GM12878 (cell line): ENCODE data around the gene COQ3. TPM values are rescaled to one million over a fixed set of nuclear protein-coding genes. Genes with fewer than 3 reads are reported as not detected.

Experiments
- ATAC-seq: fragments of 200-7000 bp; cut with Tn5 transposase; 3 replicates; pipeline ENCODE4 v1.9.1; 2020; ENCODE audit warnings: mild to moderate bottlenecking, moderate library complexity
- Bru-seq: library from RNA; stranded (reverse); fragments of 400-500 nt; gene quantifications from one replicate; lab custom pipeline; 2021; lab: Mats Ljungman, UMichigan
- BruChase-seq, 2 experiments: library from RNA; stranded (reverse); fragments of 400-500 nt; gene quantifications; one replicate each; lab custom pipeline; 2021; lab: Mats Ljungman, UMichigan
- BruUV-seq: library from RNA; stranded (reverse); fragments of 400-500 nt; replicated peaks from 2 replicates; lab custom pipeline; 2021; lab: Mats Ljungman, UMichigan
- CTCF ChIA-PET: fragments of 300-600 bp; sonication (Branson Sonifier 250); formaldehyde crosslinking; extraction: SDS; loops from one replicate; lab custom pipeline; 2021; ENCODE audit warnings: inconsistent platforms; lab: Yijun Ruan, JAX
- POLR2A ChIA-PET: fragments of 350-600 bp; formaldehyde crosslinking; extraction: SDS; loops from one replicate; lab custom pipeline; 2021; ENCODE audit warnings: inconsistent platforms; lab: Charles Lee
- RAD21 ChIA-PET: fragments of 300-600 bp; sonication (Branson Sonifier 250); formaldehyde crosslinking; loops from one replicate; lab custom pipeline; 2023; ENCODE audit warnings: antibody characterized with exemption; ENCODE audit not compliant: unreplicated experiment; lab: Charles Lee
- SMC1A ChIA-PET: fragments of 300-600 bp; sonication (Branson Sonifier 250); formaldehyde crosslinking; loops from one replicate; lab custom pipeline; 2023; ENCODE audit not compliant: unreplicated experiment, uncharacterized antibody; lab: Charles Lee
- DNase-seq: peaks from one replicate; pipeline ENCODE4 v3.0.0-alpha.2; 2011; ENCODE audit warnings: low read depth, low spot score
- FAIRE-seq: peaks from 3 replicates; lab custom pipeline; 2011; peaks lifted over from hg19 to GRCh38; lab: Jason Lieb, UNC
- H2AFZ ChIP-seq: 2 replicates; pipeline ENCODE4 v1.6.0; 2011; ENCODE audit warnings: low read depth, low read length, control low read depth; ENCODE audit not compliant: control insufficient read depth
- H3K27ac ChIP-seq: 2 replicates; pipeline ENCODE4 v1.5.1; 2011; ENCODE audit warnings: control low read depth; ENCODE audit not compliant: control insufficient read depth, insufficient read depth
- H3K27me3 ChIP-seq, 2 experiments: replicated peaks in 1 of 2; 2 replicates each; pipeline versions ENCODE4 v1.6.0 to v1.6.1; 2011; ENCODE audit warnings: low read length in 1 of 2; ENCODE audit not compliant: control insufficient read depth in 2 of 2, insufficient read depth in 2 of 2
- H3K36me3 ChIP-seq, 2 experiments: 2 replicates each; pipeline ENCODE4 v1.5.1; 2011; ENCODE audit warnings: low read length in 1 of 2; ENCODE audit not compliant: control insufficient read depth in 2 of 2, insufficient read depth in 2 of 2
- H3K4me1 ChIP-seq: 2 replicates; pipeline ENCODE4 v1.6.1; 2011; ENCODE audit warnings: mild to moderate bottlenecking, low read length, moderate library complexity, mixed read lengths; ENCODE audit not compliant: control insufficient read depth, insufficient read depth
- H3K4me2 ChIP-seq: 2 replicates; pipeline ENCODE4 v1.6.0; 2011; ENCODE audit warnings: control low read depth; ENCODE audit not compliant: control insufficient read depth, insufficient read depth
- H3K4me3 ChIP-seq: fragments of 200-600 bp; sonication (generic); 2 replicates; pipeline ENCODE4 v1.5.1; 2016
- H3K79me2 ChIP-seq: 2 replicates; pipeline ENCODE4 v1.6.0; 2011; ENCODE audit warnings: low read length; ENCODE audit not compliant: control insufficient read depth, insufficient read depth
- H3K9ac ChIP-seq: 2 replicates; pipeline ENCODE4 v1.8.0; 2011; ENCODE audit warnings: low read length, control low read depth, mixed read lengths; ENCODE audit not compliant: control insufficient read depth, insufficient read depth
- H3K9me3 ChIP-seq: replicated peaks from 3 replicates; pipeline ENCODE4 v1.5.1; 2011; ENCODE audit warnings: mild to moderate bottlenecking, low read length; ENCODE audit not compliant: control insufficient read depth, insufficient read depth
- H4K20me1 ChIP-seq: 2 replicates; pipeline ENCODE4 v1.6.0; 2011; ENCODE audit not compliant: control insufficient read depth, insufficient read depth
- CBX5 ChIP-seq: sonication (generic); IDR thresholded peaks from 2 replicates; pipeline ENCODE4 v1.6.1; 2016; ENCODE audit warnings: low read depth, moderate library complexity, mild to moderate bottlenecking, inconsistent platforms
- CHD2 ChIP-seq: IDR thresholded peaks from 2 replicates; pipeline ENCODE4 v1.6.1; 2011; ENCODE audit warnings: low read depth, low read length, improper control_type of control experiment, borderline replicate concordance
- IRF3 ChIP-seq: fragments of 450-650 bp; IDR thresholded peaks from 2 replicates; pipeline ENCODE4 v1.6.1; 2014; ENCODE audit warnings: mild to moderate bottlenecking
- MXI1 ChIP-seq: fragments of 150-350 bp; IDR thresholded peaks from 2 replicates; pipeline ENCODE4 v1.6.1; 2011; ENCODE audit warnings: low read depth, mild to moderate bottlenecking, inconsistent platforms, low read length, improper control_type of control experiment
- MYB ChIP-seq: fragments of 150-350 bp; IDR thresholded peaks from 2 replicates; pipeline ENCODE4 v1.6.1; 2014; ENCODE audit warnings: mild to moderate bottlenecking, low read depth, low read length, borderline replicate concordance
- NBN ChIP-seq: fragments of 450-650 bp; IDR thresholded peaks from 2 replicates; pipeline ENCODE4 v1.6.1; 2016
- PAX8 ChIP-seq: fragments of 450-650 bp; IDR thresholded peaks from 2 replicates; pipeline ENCODE4 v1.6.1; 2017; ENCODE audit warnings: mild to moderate bottlenecking, moderate library complexity
- RAD21 ChIP-seq: IDR thresholded peaks from 2 replicates; pipeline ENCODE4 v1.6.1; 2011; ENCODE audit warnings: mild to moderate bottlenecking, low read depth, low read length, moderate library complexity; ENCODE audit not compliant: insufficient read depth
- YY1 ChIP-seq: IDR thresholded peaks from 2 replicates; pipeline ENCODE4 v1.6.1; 2011; ENCODE audit warnings: low read depth, mild to moderate bottlenecking, low read length
- WGBS: methylation state at CpG from one replicate; pipeline ENCODE4 v1.1.6; 2016; ENCODE audit warnings: low lambda C conversion rate; ENCODE audit not compliant: insufficient replicate concordance, insufficient coverage; ENCODE audit errors: missing lambda C conversion rate; 5-methylcytosine and 5-hydroxymethylcytosine counted together
- in situ Hi-C: fragments of 300-500 bp; cut with MboI; formaldehyde crosslinking; loops from 9 replicates; pipeline ENCODE4 v1.14.3; 2018; ENCODE audit warnings: mixed read lengths
- intact Hi-C: fragments of 100-400 bp; cut with micrococcal nuclease; formaldehyde crosslinking; loops from one replicate; pipeline ENCODE4 v1.14.2; 2022; ENCODE audit not compliant: unreplicated experiment
- long read RNA-seq, 2 experiments: library from polyadenylated mRNA; unstranded; transcript quantifications; one replicate each; pipeline ENCODE4 v2.0.0, GENCODE V29; 2019 to 2020
- polyA minus RNA-seq, 3 experiments: library from RNA; depleted of rRNA, polyadenylated mRNA; stranded (reverse); fragments of >200 nt; gene quantifications; 2 replicates each; pipeline ENCODE4 v1.2.3, GENCODE V29; 2011
- polyA plus RNA-seq, 11 experiments: library from polyadenylated mRNA; depleted of rRNA in 4 of 11; unstranded in 6 of 11; stranded (reverse) in 5 of 11; fragments of >200 nt; fragmentation: Nextera tagmentation in 4 of 11; fragmentation: Illumina TruSeq in 1 of 11; extraction: Ambion mirVana in 4 of 11; extraction: Trizol in 1 of 11; gene quantifications; 1 replicate in 1 of 11; 2 replicates in 10 of 11; pipeline versions ENCODE4 v1.2.1 to v1.2.3, GENCODE V29; 2011 to 2016; ENCODE audit warnings: inconsistent platforms in 2 of 11, missing spikeins in 2 of 11, low read depth in 1 of 11
- total RNA-seq, 4 experiments: library from RNA; depleted of rRNA in 3 of 4; stranded (reverse); fragments of >200 nt in 3 of 4; fragmentation: Illumina TruSeq in 1 of 4; extraction: Trizol in 1 of 4; gene quantifications; 2 replicates each; pipeline versions ENCODE4 v1.2.1 to v1.2.3, GENCODE V29; 2013 to 2021
- TF ChIP-seq, protein P1 (sequence below): IDR thresholded peaks from 2 replicates; pipeline ENCODE4 v1.6.1; 2012; ENCODE audit warnings: low read depth, low read length, improper control_type of control experiment

The COQ3 gene, protein sequence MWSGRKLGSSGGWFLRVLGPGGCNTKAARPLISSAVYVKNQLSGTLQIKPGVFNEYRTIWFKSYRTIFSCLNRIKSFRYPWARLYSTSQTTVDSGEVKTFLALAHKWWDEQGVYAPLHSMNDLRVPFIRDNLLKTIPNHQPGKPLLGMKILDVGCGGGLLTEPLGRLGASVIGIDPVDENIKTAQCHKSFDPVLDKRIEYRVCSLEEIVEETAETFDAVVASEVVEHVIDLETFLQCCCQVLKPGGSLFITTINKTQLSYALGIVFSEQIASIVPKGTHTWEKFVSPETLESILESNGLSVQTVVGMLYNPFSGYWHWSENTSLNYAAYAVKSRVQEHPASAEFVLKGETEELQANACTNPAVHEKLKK
- 0.88 and 2.7 TPM in 2 replicates for total RNA-seq (2013; cell fraction: nucleolus; rRNA removed)
- total RNA-seq (2014; rRNA removed) (9.3 and 10.7 TPM in 2 replicates), total RNA-seq (2014; rRNA removed; fragmentation: Illumina TruSeq; extraction: Trizol) (13.6 and 14.1 TPM in 2 replicates), total RNA-seq (2021) (11.4 and 11.9 TPM in 2 replicates), polyA plus RNA-seq (2011; rRNA removed) (16.4 and 22.8 TPM in 2 replicates), polyA plus RNA-seq (2014; fragmentation: Illumina TruSeq; extraction: Trizol) (15.5 and 19.3 TPM in 2 replicates), polyA plus RNA-seq (2014; fragmentation: Nextera tagmentation; extraction: Ambion mirVana) (10 to 100 TPM; 43.3 to 50.6 TPM), polyA plus RNA-seq (2014; rRNA removed) (13.3 and 13.5 TPM in 2 replicates), polyA plus RNA-seq (2016; fragmentation: Nextera tagmentation; extraction: Ambion mirVana) (10 to 100 TPM; 26.8 to 27.9 TPM), polyA minus RNA-seq (2011; rRNA and poly(A)+ RNA removed) (4.2 and 7.0 TPM in 2 replicates), Bru-seq, nascent RNA (percentile 50 among the genes with signal in this experiment), BruChase-seq, experiment 1, labeled RNA remaining after a 6-hour chase (percentile 65 among the genes with signal in this experiment), BruChase-seq, experiment 2, labeled RNA remaining after a 2-hour chase (percentile 59 among the genes with signal in this experiment)
- polyA plus RNA-seq (2011; ENCODE audit: low read depth): 3.6 TPM
- 8.9 and 10.6 TPM in 2 replicates for polyA plus RNA-seq (2011; cell fraction: cytosol; rRNA removed)
- polyA plus RNA-seq (2011; cell fraction: nucleus; rRNA removed): 7.9 and 8.0 TPM in 2 replicates
- polyA plus RNA-seq (2012): 5.4 and 7.1 TPM in 2 replicates
- 2.0 and 4.6 TPM in 2 replicates for polyA minus RNA-seq (2011; cell fraction: cytosol; rRNA and poly(A)+ RNA removed)
- polyA minus RNA-seq (2011; cell fraction: nucleus; rRNA and poly(A)+ RNA removed): 0.29 and 0.73 TPM in 2 replicates
- long read RNA-seq, experiment 1, transcript COQ3-201 (7 exons, 1,335 nt): major isoform, 7 of 14 reads
- long read RNA-seq, experiment 1, partial matches to known transcripts: 0 of 14 reads
- long read RNA-seq, experiment 1, other reads (novel, unspliced or antisense): 7 of 14 reads
- long read RNA-seq, experiment 2, transcript COQ3-201 (7 exons, 1,335 nt): major isoform, 67 of 107 reads
- long read RNA-seq, experiment 2, partial matches to known transcripts: 3 of 107 reads
- long read RNA-seq, experiment 2, other reads (novel, unspliced or antisense): 37 of 107 reads

DNA sequence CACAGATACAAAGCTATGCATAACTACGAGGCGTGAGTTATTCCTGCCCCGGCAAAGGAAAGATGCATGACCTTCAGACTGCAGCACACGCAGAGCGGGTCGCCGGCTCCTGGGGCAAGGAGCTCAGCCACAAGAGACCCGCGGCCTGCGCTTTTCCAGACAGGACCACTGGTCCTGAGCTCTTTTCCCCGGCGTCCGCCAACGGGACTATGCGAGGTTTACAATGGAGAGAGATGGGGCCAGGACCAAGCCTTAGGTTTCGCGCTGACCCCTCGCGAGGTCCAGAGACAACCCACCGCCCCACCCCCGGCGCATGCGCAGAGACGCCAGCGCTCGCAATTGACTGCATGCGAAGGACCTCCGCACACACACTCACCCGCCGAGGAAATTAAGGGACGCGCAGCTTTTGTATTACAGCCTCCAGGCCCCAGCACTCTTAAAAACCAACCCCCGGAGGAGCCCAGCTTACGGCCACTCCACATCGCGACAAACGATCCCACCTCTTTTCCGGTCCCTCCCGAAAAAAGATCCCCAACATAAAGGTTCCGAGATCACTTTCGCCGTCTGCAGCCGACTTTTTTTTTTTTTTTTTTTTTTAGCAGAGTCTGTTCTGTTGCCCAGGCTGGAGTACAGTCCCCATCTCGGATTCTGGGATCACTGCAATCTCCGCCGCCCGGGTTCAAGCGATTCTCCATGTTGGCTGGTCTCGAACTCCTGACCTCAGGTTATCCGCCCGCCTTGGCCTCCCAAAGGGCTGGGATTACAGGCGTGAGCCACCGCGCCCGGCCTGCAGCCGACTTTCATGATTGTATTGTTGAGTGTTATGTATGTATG is at the start of gene COQ3:
Gene COQ3 (minus strand): TSS at position 498 of the 834 bp plus-strand sequence. CDS start 16 bp downstream, at position 482.
- FAIRE-seq (peak; percentile 56), DNase-seq (peak; percentile 33), ATAC-seq (peak; percentile 90)
- ChIA-PET SMC1A (interaction anchor here (0.5 to 3.0 kb wide), 11 partner anchors 9 to 175 kb away, joined by 3 to 21 read pairs (median 4); partner anchors contain the start of gene PNISR), CTCF (interaction anchor here (0.9 to 2.9 kb wide), 7 partner anchors 10 to 352 kb away, joined by 3 to 10 read pairs (median 4); no protein-coding TSS in a partner anchor), RAD21 (interaction anchor here (1.0 to 1.6 kb wide), 6 partner anchors 9 to 67 kb away, joined by 3 to 7 read pairs (median 5); no protein-coding TSS in a partner anchor), POLR2A (interaction anchor here (0.5 to 1.8 kb wide), 11 partner anchors 8 to 1455 kb away, joined by 3 to 6 read pairs (median 3); no protein-coding TSS in a partner anchor)
- in situ Hi-C loops (no loop called here), intact Hi-C loops (loop anchor here (1.0 kb wide), 1 partner anchor 64 kb away; no protein-coding TSS in a partner anchor)
- Histone ChIP-seq H3K4me2 (peak within 1 kb of the TSS; percentile 64), H3K27ac (peak within 1 kb of the TSS; percentile 71), H3K9ac (peak within 1 kb of the TSS; percentile 79), H3K36me3 (peaks cover 0 to 4% of the 10 kb centered on the region in 2 experiments; a peak in 1 of 4 replicates), H3K9me3 (no peaks in the 10 kb centered on the region), H2AFZ (peak within 1 kb of the TSS; percentile 69), H3K27me3 (no peaks in the 10 kb centered on the region), H3K4me1 (no peaks in the 10 kb centered on the region), H4K20me1 (no peaks in the 10 kb centered on the region), H3K79me2 (no peaks in the 10 kb centered on the region), H3K4me3 (peak within 1 kb of the TSS; percentile 80)
- BruUV-seq: TSS peak; percentile 64
- WGBS: 16% methylated on average over 56 of the region's 56 CpGs
- TF ChIP-seq NBN: peak; percentile 80
- peak; percentile 84 for TF ChIP-seq CHD2
- no peak for TF ChIP-seq PAX8
- TF ChIP-seq, protein P1, sequence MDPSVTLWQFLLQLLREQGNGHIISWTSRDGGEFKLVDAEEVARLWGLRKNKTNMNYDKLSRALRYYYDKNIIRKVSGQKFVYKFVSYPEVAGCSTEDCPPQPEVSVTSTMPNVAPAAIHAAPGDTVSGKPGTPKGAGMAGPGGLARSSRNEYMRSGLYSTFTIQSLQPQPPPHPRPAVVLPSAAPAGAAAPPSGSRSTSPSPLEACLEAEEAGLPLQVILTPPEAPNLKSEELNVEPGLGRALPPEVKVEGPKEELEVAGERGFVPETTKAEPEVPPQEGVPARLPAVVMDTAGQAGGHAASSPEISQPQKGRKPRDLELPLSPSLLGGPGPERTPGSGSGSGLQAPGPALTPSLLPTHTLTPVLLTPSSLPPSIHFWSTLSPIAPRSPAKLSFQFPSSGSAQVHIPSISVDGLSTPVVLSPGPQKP: peak; percentile 94
- peak; percentile 12; the same call in 1 of the 2 replicates for TF ChIP-seq MXI1
- TF ChIP-seq CBX5: 0 out of 2 replicates have a peak, but pooled peaks have one; percentile 68
- TF ChIP-seq RAD21: 0 out of 2 replicates have a peak, but pooled peaks have one; percentile 9
- TF ChIP-seq MYB: no peak
- TF ChIP-seq IRF3: no peak
- TF ChIP-seq YY1: peak; percentile 82
